Gastroesophageal sphincter (tissue), 4 donors: ENCODE data around the gene SERPINB5. TPM values are rescaled to one million over a fixed set of nuclear protein-coding genes. Genes with fewer than 3 reads are reported as not detected.

Experiments
- ATAC-seq: fragments of 150-250 bp; one replicate; pipeline ENCODE4 v1.9.1; 2016; ENCODE audit warnings: mild to moderate bottlenecking, moderate library complexity
- H3K27ac ChIP-seq, 4 donors: fragments of 200-600 bp; sonication (generic) in 3 of 4; 1 replicate in 3 of 4; 2 replicates in 1 of 4; pipeline ENCODE4 v1.5.1; 2016 to 2019
- H3K27me3 ChIP-seq: fragments of 200-600 bp; sonication (generic); one replicate; pipeline ENCODE4 v1.5.1; 2019
- H3K36me3 ChIP-seq, 2 donors: fragments of 200-600 bp; sonication (generic); one replicate each; pipeline ENCODE4 v1.5.1; 2019; ENCODE audit warnings: control low read depth in 1 of 2
- H3K4me1 ChIP-seq, 3 donors: fragments of 200-600 bp; sonication (generic); 1 replicate in 2 of 3; 2 replicates in 1 of 3; pipeline ENCODE4 v1.5.1; 2016 to 2019; ENCODE audit warnings: control low read depth in 2 of 3
- H3K4me3 ChIP-seq, 2 donors: fragments of 200-600 bp; sonication (generic); one replicate each; pipeline ENCODE4 v1.5.1; 2019; ENCODE audit warnings: mild to moderate bottlenecking in 1 of 2, moderate library complexity in 1 of 2
- H3K9me3 ChIP-seq, 3 donors: fragments of 200-600 bp; sonication (generic); one replicate each; pipeline ENCODE4 v1.5.1; 2017 to 2019; ENCODE audit warnings: control low read depth in 2 of 3
- CTCF ChIP-seq, 4 experiments: fragments of 200-600 bp in 2 of 4; fragments of 450-650 bp in 2 of 4; sonication (generic) in 1 of 4; IDR thresholded peaks; one replicate each; pipeline ENCODE4 v1.5.1; 2017 to 2019; ENCODE audit warnings: antibody characterized with exemption in 4 of 4, mild to moderate bottlenecking in 2 of 4, moderate library complexity in 2 of 4
- EP300 ChIP-seq: sonication (generic); formaldehyde crosslinking; IDR thresholded peaks from one replicate; pipeline ENCODE4 v1.6.1; 2017; ENCODE audit warnings: antibody characterized with exemption, mild to moderate bottlenecking
- POLR2A ChIP-seq, 2 donors: fragments of 450-650 bp; IDR thresholded peaks; one replicate each; pipeline ENCODE4 v1.6.1; 2017; ENCODE audit warnings: antibody characterized with exemption in 2 of 2, mild to moderate bottlenecking in 2 of 2, moderate library complexity in 1 of 2
- POLR2AphosphoS5 ChIP-seq: sonication (generic); formaldehyde crosslinking; IDR thresholded peaks from one replicate; pipeline ENCODE4 v1.6.1; 2017; ENCODE audit warnings: antibody characterized with exemption
- WGBS, 2 donors: methylation state at CpG; one replicate each; pipeline ENCODE4 v1.1.5; 2018; ENCODE audit warnings: low coverage in 1 of 2; 5-methylcytosine and 5-hydroxymethylcytosine counted together
- total RNA-seq, 4 donors: library from RNA; depleted of rRNA; stranded (reverse); fragments of >200 nt; gene quantifications; one replicate each; pipeline ENCODE4 v1.1.0, GENCODE V29; 2016

Gene SERPINB5
- total RNA-seq, 4 donors from 2014 or later, result 0.13 to 11.5 (median 1.1) TPM; not detected in 1

- no peak for ATAC-seq
- no peaks in the 10 kb centered on the region for H3K36me3 ChIP-seq
- WGBS, 2 donors, result 64 to 71% methylated on average over 5 of the region's 5 CpGs
Observed at GRCh38 chr18:63472380-63472779, 4.4 kb upstream of the SERPINB5 start.

GRCh38 chr18:63477200-63477599, 442 bp downstream of the SERPINB5 start:
- Histone ChIP-seq H3K27me3 (no peaks in the 10 kb centered on the region), H3K9me3 (no peaks in the 10 kb centered on the region), H3K27ac (no peak overlapping the region), H3K36me3 (no peaks in the 10 kb centered on the region), H3K4me1 (no peaks in the 10 kb centered on the region), H3K4me3 (no peak overlapping the region)
- WGBS, 2 donors, result 88 to 96% methylated on average over 3 to 7 of the region's 7 CpGs
- TF ChIP-seq CTCF (IDR thresholded peaks at IDR 0.05) (no peak), POLR2A (IDR thresholded peaks at IDR 0.05) (no peak), EP300 (no peak), POLR2AphosphoS5 (no peak)
- no peak for ATAC-seq

More at GRCh38 chr18:63472380-63472779, 4.4 kb upstream of the SERPINB5 start:
- TF ChIP-seq POLR2AphosphoS5 (no peak), EP300 (no peak), POLR2A (IDR thresholded peaks at IDR 0.05) (no peak), CTCF (IDR thresholded peaks at IDR 0.05) (no peak)
- Histone ChIP-seq H3K27ac (no peak overlapping the region), H3K4me1 (no peaks in the 10 kb centered on the region), H3K9me3 (no peaks in the 10 kb centered on the region), H3K4me3 (no peak overlapping the region), H3K27me3 (no peaks in the 10 kb centered on the region)

GRCh38 chr18:63477968-63478367, 1.2 kb downstream of the SERPINB5 start:
- Histone ChIP-seq H3K9me3 (no peaks in the 10 kb centered on the region), H3K27me3 (no peaks in the 10 kb centered on the region), H3K36me3 (no peaks in the 10 kb centered on the region), H3K27ac (no peak overlapping the region), H3K4me3 (no peak overlapping the region), H3K4me1 (no peaks in the 10 kb centered on the region)
- WGBS, 2 donors, result 75 to 88% methylated on average over 4 to 5 of the region's 6 CpGs
- no peak for ATAC-seq
- TF ChIP-seq POLR2AphosphoS5 (no peak), POLR2A (IDR thresholded peaks at IDR 0.05) (no peak), CTCF (IDR thresholded peaks at IDR 0.05) (no peak), EP300 (no peak)

- no peak for TF ChIP-seq POLR2AphosphoS5
- TF ChIP-seq CTCF (IDR thresholded peaks at IDR 0.05), result no peak
- TF ChIP-seq EP300, result no peak
- TF ChIP-seq POLR2A (IDR thresholded peaks at IDR 0.05), result no peak
- 75 to 83% methylated on average over 4 of the region's 5 CpGs for WGBS, 2 donors
- no peak for ATAC-seq
Observed at GRCh38 chr18:63479826-63480225, 3.1 kb downstream of the SERPINB5 start.

GRCh38 chr18:63480476-63480875, 3.7 kb downstream of the SERPINB5 start:
- Histone ChIP-seq H3K9me3 (no peaks in the 10 kb centered on the region), H3K27me3 (no peaks in the 10 kb centered on the region), H3K36me3 (no peaks in the 10 kb centered on the region), H3K27ac (no peak overlapping the region), H3K4me1 (no peaks in the 10 kb centered on the region), H3K4me3 (no peak overlapping the region)
- no peak for ATAC-seq
- 75 to 89% methylated on average over 1 of the region's 1 CpG for WGBS, 2 donors
- TF ChIP-seq POLR2AphosphoS5, result no peak
- no peak for TF ChIP-seq POLR2A (IDR thresholded peaks at IDR 0.05)
- no peak for TF ChIP-seq EP300
- no peak for TF ChIP-seq CTCF (IDR thresholded peaks at IDR 0.05)

More at GRCh38 chr18:63479826-63480225, 3.1 kb downstream of the SERPINB5 start:
- no peak overlapping the region for H3K4me3 ChIP-seq
- H3K9me3 ChIP-seq, result no peaks in the 10 kb centered on the region
- H3K36me3 ChIP-seq, result no peaks in the 10 kb centered on the region
- no peaks in the 10 kb centered on the region for H3K4me1 ChIP-seq
- H3K27ac ChIP-seq, result no peak overlapping the region
- no peaks in the 10 kb centered on the region for H3K27me3 ChIP-seq
